Fibroblast of mammary gland (primary cell): ENCODE measurements around the gene MYOG.

Experiments
- DNase-seq: peaks from one replicate; pipeline ENCODE4 v3.0.0-alpha.2; 2010; ENCODE audit warnings: low read depth
- H3K4me3 ChIP-seq: 2 replicates; pipeline ENCODE4 v1.5.1; 2011; ENCODE audit warnings: low read depth, mild to moderate bottlenecking, low read length, moderate library complexity; ENCODE audit not compliant: control insufficient read depth
- CTCF ChIP-seq: conservative IDR thresholded peaks from 2 replicates; pipeline ENCODE4 v1.5.1; 2011; ENCODE audit warnings: low read depth, low read length, inconsistent platforms; ENCODE audit not compliant: control insufficient read depth, insufficient read depth

The MYOG gene

GRCh38 chr1:203043830-203044545 lies 41.8 kb downstream of the MYOG start:
- TF ChIP-seq CTCF, result no peak
- no peak overlapping the region for H3K4me3 ChIP-seq
- DNase-seq, result no peak

GRCh38 chr1:203041351-203041932 lies 44.4 kb downstream of the MYOG start:
- no peak overlapping the region for H3K4me3 ChIP-seq
- no peak for TF ChIP-seq CTCF
- no peak for DNase-seq

- TF ChIP-seq CTCF, result no peak
- no peak for DNase-seq
- H3K4me3 ChIP-seq, result no peak overlapping the region
Measured at GRCh38 chr1:203040513-203041275, 45.1 kb downstream of the MYOG start.

- H3K4me3 ChIP-seq, result no peak overlapping the region
- no peak for DNase-seq
- TF ChIP-seq CTCF, result peak; percentile 22
Measured at GRCh38 chr1:203039609-203040512, 46.0 kb downstream of the MYOG start.

GRCh38 chr1:203038891-203039608 lies 46.8 kb downstream of the MYOG start:
- peak; percentile 69 for DNase-seq
- no peak overlapping the region for H3K4me3 ChIP-seq
- TF ChIP-seq CTCF, result peak; percentile 96

- no peak for TF ChIP-seq CTCF
- no peak overlapping the region for H3K4me3 ChIP-seq
- peak; percentile 40 for DNase-seq
Measured at GRCh38 chr1:203038217-203038741, 47.5 kb downstream of the MYOG start.
